HEK293 (cell line): ENCODE results near the gene PAQR9.

Experiments
- KLF16 ChIP-seq: fragments of 450-650 bp; formaldehyde crosslinking; IDR thresholded peaks from 2 replicates; pipeline ENCODE4 v1.5.1; 2017; ENCODE audit warnings: missing biosample characterization, missing genetic modification characterization
- KLF9 ChIP-seq: fragments of 450-650 bp; formaldehyde crosslinking; IDR thresholded peaks from 2 replicates; pipeline ENCODE4 v1.5.1; 2016; ENCODE audit warnings: missing biosample characterization, missing genetic modification characterization, low read depth
- ZNF26 ChIP-seq: fragments of 450-650 bp; formaldehyde crosslinking; IDR thresholded peaks from 2 replicates; pipeline ENCODE4 v1.5.1; 2016; ENCODE audit warnings: missing biosample characterization, missing genetic modification characterization
- ZNF544 ChIP-seq: fragments of 450-650 bp; formaldehyde crosslinking; IDR thresholded peaks from 2 replicates; pipeline ENCODE4 v1.5.0; 2017; ENCODE audit warnings: missing biosample characterization, missing genetic modification characterization
- TF ChIP-seq, protein P1 (sequence below): fragments of 450-650 bp; formaldehyde crosslinking; IDR thresholded peaks from 2 replicates; pipeline ENCODE4 v1.5.1; 2016; ENCODE audit warnings: missing biosample characterization, missing genetic modification characterization

GRCh38 chr3:142947352-142947751, 16.1 kb downstream of the PAQR9 start:
- TF ChIP-seq, protein P1, sequence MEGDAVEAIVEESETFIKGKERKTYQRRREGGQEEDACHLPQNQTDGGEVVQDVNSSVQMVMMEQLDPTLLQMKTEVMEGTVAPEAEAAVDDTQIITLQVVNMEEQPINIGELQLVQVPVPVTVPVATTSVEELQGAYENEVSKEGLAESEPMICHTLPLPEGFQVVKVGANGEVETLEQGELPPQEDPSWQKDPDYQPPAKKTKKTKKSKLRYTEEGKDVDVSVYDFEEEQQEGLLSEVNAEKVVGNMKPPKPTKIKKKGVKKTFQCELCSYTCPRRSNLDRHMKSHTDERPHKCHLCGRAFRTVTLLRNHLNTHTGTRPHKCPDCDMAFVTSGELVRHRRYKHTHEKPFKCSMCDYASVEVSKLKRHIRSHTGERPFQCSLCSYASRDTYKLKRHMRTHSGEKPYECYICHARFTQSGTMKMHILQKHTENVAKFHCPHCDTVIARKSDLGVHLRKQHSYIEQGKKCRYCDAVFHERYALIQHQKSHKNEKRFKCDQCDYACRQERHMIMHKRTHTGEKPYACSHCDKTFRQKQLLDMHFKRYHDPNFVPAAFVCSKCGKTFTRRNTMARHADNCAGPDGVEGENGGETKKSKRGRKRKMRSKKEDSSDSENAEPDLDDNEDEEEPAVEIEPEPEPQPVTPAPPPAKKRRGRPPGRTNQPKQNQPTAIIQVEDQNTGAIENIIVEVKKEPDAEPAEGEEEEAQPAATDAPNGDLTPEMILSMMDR (tag by site-specific recombination), result no peak
- TF ChIP-seq ZNF26 (no peak), KLF16 (tag by site-specific recombination) (no peak), KLF9 (no peak), ZNF544 (tag by site-specific recombination) (no peak)
